HG02870 (cell line): ENCODE data around the gene TMEM43.
"Not testable (repeated sequence)": the region's sequence is repeated elsewhere in the genome, so short reads cannot be mapped to it uniquely, and the experiment has no call there.

ENCODE experiments used
- ATAC-seq: cut with Tn5 transposase; IDR thresholded peaks from one replicate; pipeline ENCODE4 v1.9.1; 2021; ENCODE audit warnings: mild to moderate bottlenecking, moderate library complexity; ENCODE audit not compliant: unreplicated experiment

The TMEM43 gene

DNA sequence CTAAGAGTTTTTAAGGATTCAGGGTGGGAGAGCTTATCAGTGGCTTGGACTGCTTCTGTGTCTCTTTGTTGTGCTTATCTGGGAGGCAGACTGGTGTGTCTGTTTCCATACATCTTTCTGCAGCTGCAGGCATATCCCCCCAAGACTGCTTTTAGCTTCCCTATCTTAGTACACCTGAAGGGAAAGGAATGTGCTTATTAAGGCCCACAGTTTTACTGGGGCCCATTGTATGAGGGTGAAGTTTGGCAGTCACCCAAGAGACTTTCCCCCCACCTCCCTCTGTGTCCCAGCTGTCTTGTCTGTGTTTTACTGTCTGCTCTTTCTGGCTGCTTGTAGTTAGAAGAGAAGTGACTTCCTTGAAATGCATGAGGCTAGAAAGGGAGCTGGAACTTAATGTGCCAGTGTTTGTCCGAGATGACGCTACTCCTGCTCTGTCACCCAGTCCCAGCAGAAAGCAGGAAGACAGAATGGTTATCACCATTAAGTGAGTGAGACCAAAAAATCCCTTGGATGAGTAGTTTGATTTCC lies 3.9 kb upstream of the TMEM43 start:
- not testable (repeated sequence) for ATAC-seq

- no peak for ATAC-seq
Observed at GRCh38 chr3:14121859-14122258, 3.0 kb upstream of the TMEM43 start.

DNA sequence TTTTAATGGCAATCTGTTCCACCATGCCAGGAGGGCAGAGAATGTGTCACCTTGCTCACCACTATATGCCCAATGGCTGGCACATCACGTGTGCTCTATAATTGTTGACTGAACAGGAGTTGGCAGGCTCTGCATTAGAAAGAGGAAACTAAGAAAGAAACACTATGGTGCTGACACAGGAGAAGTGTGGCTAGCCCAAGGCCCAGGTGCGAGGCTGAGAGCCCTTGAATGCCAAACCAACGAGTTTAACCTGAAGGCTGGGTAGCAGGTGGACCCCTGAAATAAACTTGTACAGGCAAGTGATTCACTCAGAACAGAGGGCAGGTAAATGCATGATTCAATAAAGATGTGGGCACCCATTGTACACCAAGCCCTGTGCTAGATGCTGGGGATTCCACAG lies 2.6 kb upstream of the TMEM43 start:
- ATAC-seq, result no peak

DNA sequence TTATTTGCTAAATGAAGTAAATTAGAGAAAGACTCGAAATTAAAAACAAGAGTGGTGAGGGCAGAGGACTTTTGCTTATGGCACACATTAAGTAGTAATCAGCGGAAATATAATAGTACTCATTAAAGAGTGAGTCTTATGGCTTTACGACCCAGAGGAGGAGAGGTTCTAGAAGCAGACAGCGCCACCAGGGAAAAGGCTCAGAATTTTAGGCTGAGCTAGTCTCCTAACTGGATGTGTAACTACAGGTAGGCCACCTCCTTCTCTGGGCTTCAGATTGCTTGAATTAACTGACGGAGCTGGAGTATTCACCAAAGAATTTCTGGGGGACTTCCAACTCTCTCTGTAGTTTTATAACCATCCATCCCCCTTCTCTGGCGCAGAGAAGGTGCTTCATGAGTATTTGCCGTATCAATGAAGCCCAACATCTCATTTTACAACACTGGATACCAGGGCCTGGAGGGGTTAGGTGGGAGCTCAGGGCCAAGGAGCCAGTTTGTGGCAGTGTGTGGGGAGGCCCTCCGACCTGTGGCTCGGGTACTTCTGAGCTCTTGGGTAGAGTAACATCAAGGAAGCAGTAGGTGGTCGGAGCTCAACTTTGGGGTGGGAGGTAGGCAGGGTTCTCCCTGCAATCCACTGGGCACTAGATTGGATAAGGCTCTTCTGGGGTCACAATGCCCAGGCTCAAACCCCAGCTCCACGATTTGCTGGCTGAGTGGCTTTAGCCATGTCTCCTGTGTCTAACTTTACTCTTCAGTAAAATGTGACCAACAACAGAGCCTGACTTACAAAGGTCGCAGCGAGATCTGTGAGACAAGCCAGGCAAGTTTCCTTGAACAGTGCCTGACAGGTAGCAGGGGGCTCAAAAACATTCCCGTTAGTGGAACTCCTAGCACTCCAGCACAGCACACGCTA lies 1.3 kb upstream of the TMEM43 start:
- no peak for ATAC-seq

- ATAC-seq, result peak; percentile 50
Observed at GRCh38 chr3:14124223-14124614, 633 bp upstream of the TMEM43 start.

GRCh38 chr3:14125193-14126016 lies 553 bp downstream of the TMEM43 start:
- peak; percentile 22 for ATAC-seq

DNA sequence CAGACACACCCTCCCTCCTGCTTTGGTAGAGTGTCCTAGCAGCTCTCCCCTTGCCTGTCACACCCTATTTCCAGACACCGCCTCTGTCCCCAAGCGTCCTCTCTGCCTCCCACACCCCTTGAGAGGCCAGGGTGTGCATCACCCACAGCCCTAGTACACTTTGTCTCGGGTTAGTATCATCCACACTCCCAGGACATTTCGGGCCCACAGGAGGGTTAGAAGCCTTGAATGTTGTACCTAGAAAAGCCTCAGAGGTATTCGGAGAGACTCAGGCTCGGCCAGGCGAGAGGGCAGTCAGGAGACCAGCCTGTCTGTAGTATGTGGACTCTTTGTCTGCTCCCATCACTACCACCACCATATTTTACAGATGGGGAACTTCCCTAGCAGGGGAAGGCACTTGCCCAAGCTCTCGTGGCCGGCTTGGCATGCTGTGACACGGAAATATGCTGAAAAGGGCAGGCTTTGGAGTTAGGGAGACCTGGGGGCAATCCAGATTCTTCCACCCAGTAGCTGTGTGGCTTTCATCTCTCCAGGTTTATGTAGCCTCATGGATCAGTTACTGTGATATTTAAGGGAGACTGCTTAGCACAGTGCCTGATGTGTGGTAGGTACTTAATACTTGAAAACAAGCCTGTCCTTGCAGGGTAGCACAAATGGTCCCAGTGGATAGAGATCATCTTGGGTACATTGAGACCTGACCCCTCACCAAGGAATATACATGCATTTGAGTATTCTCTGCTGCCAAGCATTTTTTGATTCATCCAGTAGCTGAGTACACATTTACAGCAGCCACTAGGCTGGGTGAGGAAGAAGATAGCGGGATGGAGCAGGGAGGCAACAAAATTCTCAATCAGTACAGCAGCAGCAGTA lies 1.4 kb downstream of the TMEM43 start:
- no peak for ATAC-seq

DNA sequence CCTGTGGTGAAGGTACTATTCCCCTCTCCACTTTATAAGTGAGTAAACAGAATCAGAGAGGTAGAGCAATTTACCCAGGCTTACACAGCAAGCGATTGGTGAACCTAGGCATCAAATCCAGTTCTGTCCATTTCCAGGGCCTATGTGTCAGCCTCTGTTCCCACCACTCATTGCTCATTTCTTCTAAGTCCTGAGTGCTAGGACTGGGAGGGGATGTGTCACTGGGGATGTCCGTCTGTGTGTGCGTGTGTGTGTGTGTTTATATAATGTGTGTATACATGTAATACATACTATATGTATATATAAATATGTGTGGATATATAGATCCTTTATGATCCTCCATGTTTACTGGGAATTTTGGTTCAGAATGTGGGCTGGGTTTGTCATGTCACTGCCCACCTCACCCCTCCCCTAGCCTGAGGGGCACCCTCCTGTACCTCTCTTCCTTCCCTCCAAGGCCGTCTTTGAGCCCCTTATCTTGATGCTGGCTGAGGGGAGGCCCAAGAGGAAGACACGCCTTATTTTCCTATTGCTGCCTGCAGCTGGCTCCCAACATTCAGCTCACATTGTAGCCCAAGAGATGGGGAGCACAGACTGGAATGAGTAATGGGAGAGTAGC lies 2.1 kb downstream of the TMEM43 start:
- no peak for ATAC-seq

DNA sequence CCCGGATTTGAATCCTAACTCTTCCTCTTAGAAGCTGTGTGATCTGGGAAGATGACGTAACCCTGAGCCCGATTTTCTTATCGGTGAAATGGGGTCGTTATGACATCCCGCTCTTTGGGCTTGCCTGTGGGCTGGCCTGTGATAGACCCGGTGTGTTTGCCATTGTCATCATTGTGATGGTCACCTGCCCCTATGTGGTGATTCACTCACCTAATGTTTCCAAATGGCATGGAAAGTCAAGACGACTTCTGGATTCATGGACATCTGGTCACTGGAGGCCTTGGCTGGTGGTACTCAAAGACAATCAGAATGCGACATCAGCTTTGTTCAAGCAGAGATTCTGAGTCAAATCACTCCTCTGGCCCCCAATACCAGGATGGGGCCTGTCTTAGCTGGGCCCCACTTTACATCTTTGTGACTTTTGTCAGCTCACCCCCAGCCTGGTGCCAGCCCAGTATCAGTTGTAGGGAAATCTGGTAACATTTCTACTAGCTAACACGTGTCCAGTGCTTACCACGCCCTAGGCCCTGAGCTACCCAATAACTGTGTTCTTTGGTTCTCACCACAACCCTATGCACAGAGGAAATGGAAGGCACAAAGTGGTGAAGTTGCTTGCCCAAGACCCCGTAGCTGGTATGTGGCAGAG lies 2.8 kb downstream of the TMEM43 start:
- ATAC-seq, result no peak

GRCh38 chr3:14128724-14129123 lies 3.9 kb downstream of the TMEM43 start:
- ATAC-seq, result no peak

DNA sequence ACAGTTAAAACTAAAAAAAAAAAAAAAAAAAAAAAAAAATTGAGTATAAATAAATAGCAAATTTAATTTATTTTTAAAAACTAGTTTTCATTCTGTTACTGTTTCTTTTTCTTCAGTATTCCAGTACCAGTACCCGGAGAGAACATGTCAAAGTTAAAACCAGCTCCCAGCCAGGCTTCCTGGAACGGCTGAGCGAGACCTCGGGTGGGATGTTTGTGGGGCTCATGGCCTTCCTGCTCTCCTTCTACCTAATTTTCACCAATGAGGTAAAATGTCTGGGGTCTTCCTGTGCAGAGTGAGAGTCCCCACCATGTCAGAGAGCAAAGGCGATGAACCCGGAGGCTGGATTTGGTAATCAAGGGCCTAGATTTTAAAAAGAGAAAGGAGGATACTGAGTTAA lies 4.4 kb downstream of the TMEM43 start:
- ATAC-seq, result no peak

DNA sequence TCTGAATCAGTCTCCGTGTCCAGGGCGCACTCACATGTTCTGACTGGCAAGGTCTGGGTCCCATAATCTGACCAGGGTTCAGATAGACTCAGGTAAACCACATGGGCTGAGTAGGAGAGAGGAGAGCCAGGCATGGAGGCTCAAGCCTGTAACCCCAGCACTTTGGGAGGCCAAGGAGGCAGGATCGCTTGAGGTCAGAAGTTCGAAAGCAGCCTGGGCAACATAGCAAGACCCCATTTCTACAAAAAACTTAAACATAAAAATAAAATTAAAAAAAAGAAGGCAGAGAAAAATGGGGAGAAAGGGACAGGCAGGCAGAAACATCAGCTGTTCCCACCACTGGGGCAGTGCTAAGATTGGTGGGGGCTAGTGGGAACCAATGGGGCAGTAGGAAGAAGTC lies 5.4 kb downstream of the TMEM43 start:
- no peak for ATAC-seq

GRCh38 chr3:14130707-14131106 lies 5.9 kb downstream of the TMEM43 start:
- no peak for ATAC-seq

- ATAC-seq, result no peak
Observed at GRCh38 chr3:14131134-14131533, 6.3 kb downstream of the TMEM43 start.

GRCh38 chr3:14132120-14132519 lies 7.3 kb downstream of the TMEM43 start:
- no peak for ATAC-seq

- no peak for ATAC-seq
Observed at GRCh38 chr3:14132689-14133088, 7.8 kb downstream of the TMEM43 start.

- ATAC-seq, result no peak
Observed at GRCh38 chr3:14133188-14133800, 8.4 kb downstream of the TMEM43 start.

DNA sequence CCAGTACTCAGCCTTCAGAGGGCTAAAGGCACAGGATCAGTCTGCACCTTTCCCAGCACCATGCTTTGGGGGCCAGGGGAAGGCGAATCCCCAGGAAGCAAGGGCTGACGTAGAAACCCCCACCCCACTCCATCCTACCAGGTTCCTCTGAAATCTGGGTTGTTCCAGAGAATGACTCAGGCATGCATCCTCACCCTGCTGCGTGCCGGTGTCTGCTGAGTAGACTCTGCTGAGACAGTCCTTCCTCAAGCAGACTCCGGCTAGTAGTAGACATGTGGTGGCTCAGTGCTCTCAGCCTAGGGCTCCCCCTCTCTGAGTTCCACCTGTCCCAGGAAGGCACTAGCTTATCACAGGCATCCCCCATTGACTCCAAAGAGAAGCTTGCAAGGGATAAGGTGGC lies 9.0 kb downstream of the TMEM43 start:
- no peak for ATAC-seq

DNA sequence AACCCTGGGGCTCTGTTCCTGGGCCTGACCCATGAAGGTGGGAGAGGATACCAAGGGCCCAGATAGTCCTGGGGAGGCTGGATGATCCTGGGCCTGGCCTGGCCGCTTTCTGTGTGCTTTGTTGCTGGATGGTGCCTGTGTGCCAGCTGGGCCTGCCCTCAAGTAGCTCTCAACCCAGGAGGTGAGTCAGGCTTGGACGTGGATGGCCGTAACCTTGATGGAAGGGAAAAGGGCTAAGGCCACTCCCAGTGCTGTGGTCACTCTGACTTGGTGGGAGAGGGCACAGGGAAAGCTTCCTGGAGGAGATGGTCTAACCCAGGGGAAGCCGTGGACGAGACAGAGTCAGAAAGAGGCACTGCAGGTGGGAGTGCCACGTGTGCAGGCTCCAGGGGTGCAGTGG lies 9.4 kb downstream of the TMEM43 start:
- ATAC-seq, result no peak
